ENCODE results near the gene SERPINE1.
"Not testable (repeated sequence)": the region's sequence is repeated elsewhere in the genome, so short reads cannot be mapped to it uniquely, and the experiment has no call there.

The SERPINE1 gene

DNA sequence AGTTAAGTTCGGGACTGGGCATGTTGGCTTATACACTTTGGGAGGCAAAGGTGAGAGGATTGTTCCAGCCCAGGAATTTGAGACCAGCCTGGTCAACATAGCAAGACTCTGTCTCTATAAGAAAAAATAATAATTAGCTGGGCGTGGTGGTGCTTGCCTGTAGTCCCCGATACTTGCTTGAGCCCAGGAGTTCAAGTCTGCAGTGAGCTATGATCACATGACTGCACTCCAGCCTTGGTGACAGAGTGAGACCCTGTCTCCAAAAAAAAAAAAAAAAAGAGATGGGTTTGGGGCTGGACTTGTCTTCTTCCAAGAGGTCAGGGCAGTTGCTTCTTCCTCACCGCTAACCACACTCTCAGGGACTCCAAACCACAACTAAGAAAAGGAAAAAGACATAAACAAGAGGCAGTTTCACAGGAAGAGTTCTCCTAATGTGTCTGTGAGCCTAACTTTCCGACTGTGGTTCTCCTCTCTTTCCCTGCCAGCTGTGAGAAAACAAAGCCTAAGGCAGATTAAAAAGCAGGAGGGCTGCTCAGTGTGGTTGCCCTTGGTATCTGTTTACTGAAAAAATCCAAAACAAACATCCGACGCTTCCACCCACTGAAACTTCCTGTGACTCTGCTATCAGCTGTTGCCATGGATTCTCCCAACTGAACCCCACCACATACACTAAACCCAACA is 2.4 kb upstream of the SERPINE1 start:
- no peak for DNase-seq (ENCODE audit: low read depth)

DNA sequence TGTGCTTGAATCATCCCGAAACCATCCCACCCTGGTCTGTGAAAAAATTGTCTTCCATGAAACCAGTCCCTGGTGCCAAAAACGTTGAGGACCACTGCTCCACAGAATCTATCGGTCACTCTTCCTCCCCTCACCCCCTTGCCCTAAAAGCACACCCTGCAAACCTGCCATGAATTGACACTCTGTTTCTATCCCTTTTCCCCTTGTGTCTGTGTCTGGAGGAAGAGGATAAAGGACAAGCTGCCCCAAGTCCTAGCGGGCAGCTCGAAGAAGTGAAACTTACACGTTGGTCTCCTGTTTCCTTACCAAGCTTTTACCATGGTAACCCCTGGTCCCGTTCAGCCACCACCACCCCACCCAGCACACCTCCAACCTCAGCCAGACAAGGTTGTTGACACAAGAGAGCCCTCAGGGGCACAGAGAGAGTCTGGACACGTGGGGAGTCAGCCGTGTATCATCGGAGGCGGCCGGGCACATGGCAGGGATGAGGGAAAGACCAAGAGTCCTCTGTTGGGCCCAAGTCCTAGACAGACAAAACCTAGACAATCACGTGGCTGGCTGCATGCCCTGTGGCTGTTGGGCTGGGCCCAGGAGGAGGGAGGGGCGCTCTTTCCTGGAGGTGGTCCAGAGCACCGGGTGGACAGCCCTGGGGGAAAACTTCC is 784 bp upstream of the SERPINE1 start:
- DNase-seq (ENCODE audit: low read depth) = no peak

DNA sequence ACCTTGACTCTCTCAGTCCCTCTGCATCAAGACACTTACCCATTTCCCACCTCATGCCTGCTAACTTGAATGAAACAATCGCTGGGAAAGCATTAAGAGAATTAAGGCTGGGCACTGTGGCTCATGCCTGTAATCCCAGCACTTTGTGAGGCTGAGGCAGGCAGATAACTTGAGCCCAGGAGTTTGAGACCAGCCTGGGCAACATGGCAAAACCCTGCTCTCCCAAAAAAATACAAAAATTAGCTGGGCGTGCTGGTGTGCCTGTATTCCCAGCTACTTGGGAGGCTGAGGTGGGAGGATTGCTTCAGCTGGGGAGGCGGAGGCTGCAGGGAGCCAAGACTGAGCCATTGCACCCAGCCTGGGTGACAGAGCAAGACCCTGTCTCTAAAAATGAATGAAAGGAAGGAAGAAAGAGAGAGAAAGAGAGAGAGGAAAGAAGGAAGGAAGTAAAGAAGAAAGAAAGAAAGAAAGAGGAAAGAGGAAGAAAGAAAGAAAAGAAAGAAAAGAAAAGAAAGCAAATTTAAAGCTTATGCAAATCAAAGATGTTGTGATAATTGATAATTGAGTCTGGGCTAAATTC is 646 bp downstream of the SERPINE1 start:
- DNase-seq (ENCODE audit: low read depth) = no peak

DNA sequence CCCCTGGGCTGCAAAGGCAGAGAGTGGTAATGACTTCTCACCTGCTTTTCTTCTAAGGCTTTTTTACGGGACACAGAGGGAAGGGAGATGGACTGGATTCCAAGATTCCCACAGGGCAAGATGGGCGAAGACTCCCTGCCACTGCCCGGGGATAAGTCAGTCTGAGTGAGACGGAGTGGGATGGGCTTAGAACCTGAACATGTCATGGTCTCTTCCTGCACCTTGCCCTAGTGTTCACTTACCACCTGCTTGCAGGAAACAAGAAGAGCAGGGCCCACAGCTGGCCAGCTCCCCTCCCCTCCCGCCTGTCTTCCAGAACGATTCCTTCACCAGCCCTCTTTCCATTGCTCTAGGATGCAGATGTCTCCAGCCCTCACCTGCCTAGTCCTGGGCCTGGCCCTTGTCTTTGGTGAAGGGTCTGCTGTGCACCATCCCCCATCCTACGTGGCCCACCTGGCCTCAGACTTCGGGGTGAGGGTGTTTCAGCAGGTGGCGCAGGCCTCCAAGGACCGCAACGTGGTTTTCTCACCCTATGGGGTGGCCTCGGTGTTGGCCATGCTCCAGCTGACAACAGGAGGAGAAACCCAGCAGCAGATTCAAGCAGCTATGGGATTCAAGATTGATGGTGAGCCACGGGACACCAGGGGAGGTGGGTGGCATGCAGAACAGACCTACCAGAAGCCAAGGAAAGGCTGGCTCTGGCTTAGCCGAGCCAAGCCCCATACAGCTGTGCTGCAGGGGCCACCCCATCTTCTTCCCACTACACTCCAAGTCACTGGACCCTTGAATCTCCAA is 1.3 kb downstream of the SERPINE1 start:
- no peak for DNase-seq (ENCODE audit: low read depth)

DNA sequence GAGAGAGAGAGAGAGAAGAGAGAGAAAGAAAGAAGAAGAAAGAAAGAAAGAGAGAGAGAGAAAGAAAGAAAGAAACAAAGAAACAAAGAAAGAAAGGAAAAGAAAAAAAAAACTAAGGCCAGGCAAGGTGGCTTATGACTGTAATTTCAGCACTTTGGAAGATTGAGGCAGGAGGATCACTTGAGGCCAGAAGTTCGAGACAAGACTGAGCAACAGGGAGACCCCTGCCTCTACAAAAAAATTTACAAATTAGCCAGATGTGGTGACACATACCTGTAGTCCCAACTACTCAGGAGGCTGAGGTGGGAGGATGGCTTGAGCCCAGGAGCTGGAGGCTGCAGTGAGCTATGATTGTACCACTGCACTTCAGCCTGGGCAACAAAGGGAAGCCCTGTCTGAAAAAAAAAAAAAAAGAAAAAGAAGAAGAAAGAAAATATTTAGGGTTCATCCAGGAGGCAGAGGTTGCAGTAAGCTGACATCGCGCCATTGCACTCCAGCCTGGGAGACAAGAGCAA is 2.8 kb downstream of the SERPINE1 start:
- DNase-seq (ENCODE audit: low read depth) = no peak

DNA sequence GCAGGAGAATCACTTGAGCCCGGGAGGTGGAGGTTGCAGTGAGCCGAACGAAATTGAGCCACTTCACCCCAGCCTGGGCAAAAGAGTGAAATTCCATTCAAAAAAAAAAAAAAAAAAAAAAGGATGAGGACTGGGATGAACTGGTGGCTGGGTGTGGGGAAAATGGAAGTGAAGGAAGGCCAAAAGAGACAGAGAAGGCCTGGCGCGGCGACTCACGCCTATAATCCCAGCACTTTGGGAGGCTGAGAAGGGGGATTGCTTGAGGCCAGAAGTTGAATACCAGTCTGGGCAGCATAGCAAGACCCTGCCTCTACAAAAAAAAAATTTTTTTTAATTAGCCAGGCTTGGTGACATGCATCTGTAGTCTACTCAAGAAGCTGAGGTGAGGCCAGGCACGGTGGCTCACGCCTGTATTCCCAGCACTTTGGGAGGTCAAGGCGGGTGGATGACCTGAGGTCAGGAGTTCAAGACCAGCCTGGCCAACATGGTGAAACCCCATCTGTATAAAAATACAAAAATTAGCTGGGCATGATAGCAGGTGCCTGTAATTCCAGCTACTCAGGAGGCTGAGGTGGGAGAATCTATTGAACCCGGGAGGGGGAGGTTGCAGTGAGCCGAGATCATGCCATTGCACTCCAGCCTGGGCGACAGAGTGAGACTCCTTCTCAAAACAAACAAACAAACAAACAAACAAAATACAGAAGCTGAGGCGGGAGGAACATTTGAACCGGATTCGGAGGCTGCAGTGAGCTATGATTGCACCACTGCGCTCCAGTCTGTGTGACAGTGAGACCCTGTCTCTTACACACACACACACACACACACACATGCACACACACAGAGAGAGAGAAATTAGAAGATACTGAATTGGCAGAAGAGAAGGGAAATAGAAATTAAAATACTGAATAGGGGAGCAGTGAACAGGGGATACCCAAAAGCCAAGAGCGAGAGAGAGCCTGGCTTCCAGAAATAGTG is 6.0 kb downstream of the SERPINE1 start:
- not testable (repeated sequence) for DNase-seq (ENCODE audit: low read depth)

DNA sequence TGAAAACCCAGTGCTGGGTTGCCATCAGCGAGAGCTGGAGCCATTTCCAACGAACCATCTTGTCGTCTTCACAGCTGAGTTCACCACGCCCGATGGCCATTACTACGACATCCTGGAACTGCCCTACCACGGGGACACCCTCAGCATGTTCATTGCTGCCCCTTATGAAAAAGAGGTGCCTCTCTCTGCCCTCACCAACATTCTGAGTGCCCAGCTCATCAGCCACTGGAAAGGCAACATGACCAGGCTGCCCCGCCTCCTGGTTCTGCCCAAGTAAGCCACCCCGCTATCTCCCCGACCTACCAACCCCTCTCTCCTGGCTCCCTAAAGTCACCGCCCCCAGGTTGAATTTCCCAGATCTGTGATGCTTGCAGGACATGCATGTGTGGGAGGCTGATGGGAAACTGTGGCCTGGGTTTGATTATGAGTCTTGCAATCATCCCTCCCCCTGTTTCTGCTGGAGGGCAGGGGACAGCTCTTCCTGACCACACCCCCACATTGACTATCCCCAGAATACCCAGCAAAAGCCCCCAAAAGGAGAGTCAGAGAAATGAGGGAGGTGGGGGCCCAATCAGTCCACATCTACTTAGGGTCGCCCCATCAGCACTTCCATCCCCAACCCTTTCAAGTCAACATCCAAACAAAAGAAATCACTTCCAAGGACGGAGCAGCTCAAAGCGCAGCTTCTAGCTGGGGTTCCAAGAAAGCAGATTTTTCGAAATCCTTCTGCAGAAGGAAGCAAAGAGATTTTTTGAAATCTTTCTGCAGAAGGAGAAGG is 6.9 kb downstream of the SERPINE1 start:
- no peak for DNase-seq (ENCODE audit: low read depth)

DNA sequence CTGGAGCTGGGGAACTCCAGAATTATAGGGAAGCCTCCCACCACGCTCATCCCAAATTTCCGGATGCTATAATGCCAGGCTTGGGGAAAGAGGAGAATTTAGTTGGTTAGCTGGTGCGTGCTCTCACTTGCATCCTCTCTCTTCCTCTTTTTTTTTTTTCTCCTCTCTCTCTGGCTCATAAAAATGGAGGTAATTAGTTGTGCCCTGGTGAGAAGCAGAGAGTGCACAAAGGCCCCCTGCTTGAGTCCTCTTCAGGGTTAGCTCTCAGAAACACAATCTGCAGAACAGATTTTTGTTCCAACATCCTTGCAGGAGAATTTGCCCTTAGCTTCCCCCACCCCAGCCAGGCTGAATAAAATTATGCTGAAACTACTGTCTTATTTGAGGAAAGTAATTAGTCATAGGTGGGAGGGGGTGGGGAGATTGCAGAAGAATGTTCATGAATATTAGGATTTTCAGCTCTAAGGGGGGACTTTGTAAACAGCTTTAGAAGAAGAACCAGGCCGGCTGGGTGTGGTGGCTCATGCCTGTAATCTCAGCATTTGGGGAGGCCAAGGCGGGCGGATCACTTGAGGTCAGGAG is 7.6 kb downstream of the SERPINE1 start:
- no peak for DNase-seq (ENCODE audit: low read depth)

DNA sequence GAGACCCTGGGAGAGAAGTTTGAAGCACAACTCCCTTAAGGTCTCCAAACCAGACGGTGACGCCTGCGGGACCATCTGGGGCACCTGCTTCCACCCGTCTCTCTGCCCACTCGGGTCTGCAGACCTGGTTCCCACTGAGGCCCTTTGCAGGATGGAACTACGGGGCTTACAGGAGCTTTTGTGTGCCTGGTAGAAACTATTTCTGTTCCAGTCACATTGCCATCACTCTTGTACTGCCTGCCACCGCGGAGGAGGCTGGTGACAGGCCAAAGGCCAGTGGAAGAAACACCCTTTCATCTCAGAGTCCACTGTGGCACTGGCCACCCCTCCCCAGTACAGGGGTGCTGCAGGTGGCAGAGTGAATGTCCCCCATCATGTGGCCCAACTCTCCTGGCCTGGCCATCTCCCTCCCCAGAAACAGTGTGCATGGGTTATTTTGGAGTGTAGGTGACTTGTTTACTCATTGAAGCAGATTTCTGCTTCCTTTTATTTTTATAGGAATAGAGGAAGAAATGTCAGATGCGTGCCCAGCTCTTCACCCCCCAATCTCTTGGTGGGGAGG is 10.8 kb downstream of the SERPINE1 start:
- no peak for DNase-seq (ENCODE audit: low read depth)

DNA sequence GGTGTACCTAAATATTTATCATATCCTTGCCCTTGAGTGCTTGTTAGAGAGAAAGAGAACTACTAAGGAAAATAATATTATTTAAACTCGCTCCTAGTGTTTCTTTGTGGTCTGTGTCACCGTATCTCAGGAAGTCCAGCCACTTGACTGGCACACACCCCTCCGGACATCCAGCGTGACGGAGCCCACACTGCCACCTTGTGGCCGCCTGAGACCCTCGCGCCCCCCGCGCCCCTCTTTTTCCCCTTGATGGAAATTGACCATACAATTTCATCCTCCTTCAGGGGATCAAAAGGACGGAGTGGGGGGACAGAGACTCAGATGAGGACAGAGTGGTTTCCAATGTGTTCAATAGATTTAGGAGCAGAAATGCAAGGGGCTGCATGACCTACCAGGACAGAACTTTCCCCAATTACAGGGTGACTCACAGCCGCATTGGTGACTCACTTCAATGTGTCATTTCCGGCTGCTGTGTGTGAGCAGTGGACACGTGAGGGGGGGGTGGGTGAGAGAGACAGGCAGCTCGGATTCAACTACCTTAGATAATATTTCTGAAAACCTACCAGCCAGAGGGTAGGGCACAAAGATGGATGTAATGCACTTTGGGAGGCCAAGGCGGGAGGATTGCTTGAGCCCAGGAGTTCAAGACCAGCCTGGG is 11.4 kb downstream of the SERPINE1 start:
- peak; percentile 48 for DNase-seq (ENCODE audit: low read depth)

DNA sequence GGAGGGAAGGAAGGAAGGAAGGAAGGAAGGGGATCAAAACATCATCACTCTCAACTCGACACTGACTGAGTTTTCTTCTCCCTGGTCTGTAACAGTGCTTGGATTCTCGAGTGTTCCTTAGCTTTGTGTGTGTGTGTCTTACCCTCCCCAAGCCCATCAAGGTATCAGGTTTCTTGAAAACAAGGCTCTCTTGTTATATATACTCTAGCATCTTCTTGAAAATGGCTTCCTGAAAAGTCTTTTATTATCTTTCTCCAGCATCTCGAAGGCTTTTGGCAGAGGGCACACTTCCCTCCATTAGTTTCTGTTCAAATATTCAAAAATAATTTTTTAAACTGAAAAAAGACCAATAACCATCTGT is 13.4 kb downstream of the SERPINE1 start:
- DNase-seq (ENCODE audit: low read depth) = no peak

DNA sequence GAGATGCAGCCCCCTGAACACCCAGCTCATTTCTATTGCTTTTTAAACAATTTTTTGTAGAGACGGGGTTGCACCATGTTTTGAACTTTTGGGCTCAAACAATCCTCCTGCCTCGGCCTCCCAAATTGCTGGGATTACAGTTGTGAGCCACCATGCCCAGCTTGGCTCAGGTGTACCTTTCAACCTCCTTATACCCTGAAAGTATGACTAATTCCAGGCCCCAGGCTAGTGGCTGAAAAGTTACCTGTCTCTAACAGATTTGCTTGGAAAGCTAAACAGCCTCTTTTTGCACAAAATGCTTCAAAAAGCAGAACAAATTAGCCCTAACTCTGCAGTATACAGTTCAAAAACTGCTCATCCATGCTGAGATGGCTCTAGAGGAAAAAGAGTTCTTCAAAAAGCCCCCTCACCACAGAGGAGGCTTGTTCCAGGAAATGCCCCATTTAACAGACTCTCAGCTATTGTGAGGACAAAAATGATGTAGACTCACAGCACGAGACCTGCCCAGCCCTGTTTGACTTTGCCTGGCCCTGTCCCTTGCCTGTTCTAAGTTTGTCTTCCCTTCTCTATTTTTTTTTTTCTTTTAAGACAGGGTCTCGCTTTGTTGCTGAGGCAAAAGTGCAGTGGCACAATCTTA is 14.0 kb downstream of the SERPINE1 start:
- no peak for DNase-seq (ENCODE audit: low read depth)

DNA sequence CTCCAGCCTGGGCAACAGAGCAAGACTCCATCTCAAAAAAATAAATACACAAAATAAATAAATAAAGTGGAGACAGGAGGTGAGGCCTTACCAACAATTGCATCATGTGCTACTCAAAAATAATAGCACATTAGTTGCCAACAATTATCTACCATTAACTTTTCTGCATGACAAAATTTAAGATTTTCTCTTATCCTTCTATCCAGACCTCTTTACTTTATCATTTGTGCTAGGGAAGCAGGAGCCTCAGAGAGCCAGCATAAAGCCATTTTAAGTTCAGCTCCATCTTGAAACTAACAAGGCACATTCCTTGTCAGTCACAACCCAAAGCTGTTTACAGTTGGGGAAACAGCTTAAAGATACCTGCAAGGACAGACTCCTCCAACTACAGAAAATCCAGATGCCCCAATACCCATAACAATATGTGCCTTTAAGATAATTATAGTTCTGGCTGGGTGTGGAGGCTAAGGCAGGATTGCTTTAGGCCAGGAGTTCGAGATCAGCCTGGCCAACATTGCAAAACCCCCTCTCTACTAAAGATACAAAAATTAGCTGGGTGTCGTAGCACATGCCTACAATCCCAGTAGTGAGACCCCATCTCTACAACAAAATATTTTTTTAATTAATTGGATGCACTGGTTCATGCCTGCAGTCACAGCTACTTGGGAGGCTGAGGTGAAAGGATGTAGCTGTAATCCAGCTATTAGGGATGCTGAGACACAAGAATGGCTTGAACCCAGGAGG is 25.2 kb downstream of the SERPINE1 start:
- DNase-seq (ENCODE audit: low read depth) = no peak

DNA sequence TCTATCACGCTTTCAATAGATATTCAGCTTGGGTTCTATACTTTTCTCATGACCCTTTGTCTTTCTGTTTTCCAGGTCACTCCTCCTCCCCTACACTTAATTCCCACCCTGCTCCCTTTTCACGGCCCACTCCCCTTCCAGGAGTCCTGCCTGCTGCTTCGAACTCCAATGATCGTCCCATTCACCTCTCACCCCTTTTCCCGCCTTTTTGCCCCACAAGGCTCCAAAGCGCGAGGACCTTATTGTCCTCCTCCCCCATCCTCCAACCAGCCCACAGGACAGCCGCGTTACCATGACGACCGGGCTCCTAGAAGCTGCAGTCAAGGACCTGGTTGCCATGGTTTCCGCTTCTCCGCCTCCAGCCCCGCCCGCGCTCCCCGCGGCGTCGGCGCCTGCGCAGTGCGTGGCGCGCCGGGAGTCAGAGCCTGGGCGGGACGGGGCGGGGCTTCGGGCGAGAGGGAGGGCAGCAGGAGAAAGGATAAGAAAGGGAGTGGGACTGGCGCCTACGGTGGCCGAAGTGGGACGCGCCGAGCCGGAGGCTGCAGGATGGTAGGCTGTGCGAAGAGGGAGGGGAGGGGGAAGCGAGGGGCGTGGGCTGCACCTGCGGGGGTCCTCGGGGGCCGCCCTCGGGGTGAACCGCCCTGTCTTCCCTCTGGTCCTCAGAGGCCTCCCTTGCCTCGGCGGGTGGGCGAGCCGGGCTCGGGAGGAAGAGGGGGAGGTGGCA is 27.2 kb downstream of the SERPINE1 start, which contains the start of gene AP1S1:
AP1S1 (plus strand) TSS at position 508 of the 724 bp plus-strand sequence; CDS start at position 547, 39 bp downstream.
- DNase-seq (ENCODE audit: low read depth) = peak; percentile 81

DNA sequence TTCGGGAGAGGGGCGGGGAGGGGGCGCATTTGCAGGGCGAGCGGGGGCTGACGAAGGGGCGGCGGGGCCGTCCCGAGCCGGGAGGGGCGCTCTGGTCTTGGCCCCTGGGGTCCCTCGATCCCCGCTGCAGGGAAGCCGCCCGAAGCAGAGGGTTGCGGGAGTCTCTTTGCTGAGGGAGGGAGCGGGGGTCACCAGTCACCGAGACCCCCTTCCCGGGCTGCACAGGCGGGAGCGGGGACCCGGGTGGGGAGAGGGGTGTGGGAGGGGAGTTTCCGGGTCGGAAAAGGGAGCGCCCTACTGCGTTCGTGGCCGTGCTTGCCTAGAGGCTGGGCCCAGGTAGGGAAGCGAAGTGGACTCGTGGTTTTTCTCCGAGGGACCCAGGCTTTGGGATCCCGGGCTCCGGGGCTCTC is 27.8 kb downstream of the SERPINE1 start:
- no peak for DNase-seq (ENCODE audit: low read depth)

DNA sequence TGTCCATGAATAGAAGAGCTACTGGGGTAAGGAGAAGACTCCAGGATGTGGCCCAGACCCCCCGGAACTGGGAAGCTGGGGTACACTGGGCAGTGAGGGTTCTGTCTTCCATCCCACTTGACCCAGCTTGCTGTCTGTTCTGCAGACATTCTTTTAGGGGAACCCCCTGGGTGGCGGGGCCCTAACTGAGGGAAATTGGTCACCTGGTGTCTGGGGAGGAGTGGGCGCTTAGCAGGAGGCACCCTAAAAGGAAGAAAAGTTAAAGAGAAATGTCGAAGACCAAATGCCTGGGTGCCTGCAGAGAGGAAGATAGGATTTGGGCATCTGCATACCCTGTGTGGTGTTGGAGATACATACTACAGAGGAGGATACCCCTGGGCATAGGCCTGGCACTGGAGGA is 28.4 kb downstream of the SERPINE1 start:
- DNase-seq (ENCODE audit: low read depth) = no peak

DNA sequence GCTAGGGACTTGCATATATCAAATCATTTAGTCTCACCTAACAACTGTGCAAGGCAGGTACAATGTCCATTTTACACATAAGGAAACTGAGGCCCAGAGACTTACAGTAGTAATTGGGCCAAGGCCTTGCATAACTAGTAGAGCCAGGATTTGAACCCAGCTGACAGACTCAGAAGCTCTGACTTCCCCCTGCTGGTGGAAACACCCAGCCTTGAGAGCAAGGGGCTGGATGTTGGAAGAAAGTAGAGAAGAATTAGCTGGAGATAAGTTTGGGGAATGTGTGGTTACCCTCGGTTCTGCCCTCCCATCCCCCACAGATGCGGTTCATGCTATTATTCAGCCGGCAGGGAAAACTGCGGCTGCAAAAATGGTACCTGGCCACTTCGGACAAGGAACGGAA is 29.4 kb downstream of the SERPINE1 start:
- no peak for DNase-seq (ENCODE audit: low read depth)

Measured in stimulated activated CD8-positive, alpha-beta memory T cell treated with anti-CD3 and anti-CD28 coated beads, Interleukin-15, amount 100 ng/mL, for 24 hours (primary cell).